ENCODE results near the gene HOXB8. TPM values are rescaled to one million over a fixed set of nuclear protein-coding genes. Genes with fewer than 3 reads are reported as not detected.

The HOXB8 gene
- total and polyA plus RNA-seq, 2 donors (not counting 1 experiment from before 2014, with no cell fraction given): 0.33 to 2.0 TPM

DNA sequence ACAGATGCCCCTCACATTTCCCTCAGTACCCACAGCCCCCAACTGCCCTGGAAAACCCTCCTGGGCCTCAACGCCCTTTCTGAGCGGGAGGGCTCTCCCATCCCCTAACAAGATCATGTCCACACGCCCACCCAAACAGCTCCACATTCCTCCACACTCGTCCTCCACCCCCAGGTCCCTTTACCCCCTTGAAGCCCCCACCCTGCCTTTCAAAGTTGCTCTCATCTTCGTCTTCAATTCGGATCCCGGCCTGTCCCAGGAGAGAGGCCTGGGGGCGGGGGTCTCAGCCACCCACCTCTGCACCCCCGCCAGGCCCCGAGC, 51.3 kb downstream of the HOXB8 start:
- Histone ChIP-seq H2AFZ (ENCODE audit: low read length) (no peak overlapping the region), H3K9me3 (ENCODE audit: control insufficient read depth, insufficient read depth, low read depth, low read length) (no peaks in the 10 kb centered on the region), H4K20me1 (ENCODE audit: control insufficient read depth, extremely low read depth, insufficient read depth, low read length) (no peaks in the 10 kb centered on the region), H3K9ac (ENCODE audit: insufficient read depth, low read length) (peak overlapping the region; percentile 40), H3K4me3 (replicated peaks in 1 of 4; ENCODE audit: control extremely low read depth in 1 of 4, insufficient read depth in 1 of 4, low read depth in 3 of 4, low read length in 4 of 4) (peak overlapping the region; percentile 42 to 98 (median 56)), H3K4me1 (ENCODE audit: control insufficient read depth, extremely low read depth, insufficient read depth, low read length) (peaks cover 56% of the 10 kb centered on the region), H3K79me2 (ENCODE audit: control insufficient read depth, insufficient read depth, low read length) (peaks cover 99% of the 10 kb centered on the region), H3K4me2 (ENCODE audit: extremely low read depth, insufficient read depth, low read length) (peak overlapping the region; percentile 60), H3K27me3 (ENCODE audit: control insufficient read depth, insufficient read depth, low read length) (no peaks in the 10 kb centered on the region), H3K36me3 (ENCODE audit: control insufficient read depth, insufficient read depth, low read length) (peaks cover 15% of the 10 kb centered on the region), H3K27ac (ENCODE audit: insufficient read depth, low read length) (peak overlapping the region; percentile 1)
- DNase-seq (ENCODE audit: low read depth in 2 of 2): no peak
- no peak for TF ChIP-seq EZH2 (IDR thresholded peaks at IDR 0.05; ENCODE audit: low read length, missing control alignments)
- TF ChIP-seq, protein P1, sequence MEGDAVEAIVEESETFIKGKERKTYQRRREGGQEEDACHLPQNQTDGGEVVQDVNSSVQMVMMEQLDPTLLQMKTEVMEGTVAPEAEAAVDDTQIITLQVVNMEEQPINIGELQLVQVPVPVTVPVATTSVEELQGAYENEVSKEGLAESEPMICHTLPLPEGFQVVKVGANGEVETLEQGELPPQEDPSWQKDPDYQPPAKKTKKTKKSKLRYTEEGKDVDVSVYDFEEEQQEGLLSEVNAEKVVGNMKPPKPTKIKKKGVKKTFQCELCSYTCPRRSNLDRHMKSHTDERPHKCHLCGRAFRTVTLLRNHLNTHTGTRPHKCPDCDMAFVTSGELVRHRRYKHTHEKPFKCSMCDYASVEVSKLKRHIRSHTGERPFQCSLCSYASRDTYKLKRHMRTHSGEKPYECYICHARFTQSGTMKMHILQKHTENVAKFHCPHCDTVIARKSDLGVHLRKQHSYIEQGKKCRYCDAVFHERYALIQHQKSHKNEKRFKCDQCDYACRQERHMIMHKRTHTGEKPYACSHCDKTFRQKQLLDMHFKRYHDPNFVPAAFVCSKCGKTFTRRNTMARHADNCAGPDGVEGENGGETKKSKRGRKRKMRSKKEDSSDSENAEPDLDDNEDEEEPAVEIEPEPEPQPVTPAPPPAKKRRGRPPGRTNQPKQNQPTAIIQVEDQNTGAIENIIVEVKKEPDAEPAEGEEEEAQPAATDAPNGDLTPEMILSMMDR (conservative IDR thresholded peaks at IDR 0.05 in 1 of 2, IDR thresholded peaks at IDR 0.05 in 1 of 2; ENCODE audit: low read depth in 1 of 2, low read length in 2 of 2): no peak

DNA sequence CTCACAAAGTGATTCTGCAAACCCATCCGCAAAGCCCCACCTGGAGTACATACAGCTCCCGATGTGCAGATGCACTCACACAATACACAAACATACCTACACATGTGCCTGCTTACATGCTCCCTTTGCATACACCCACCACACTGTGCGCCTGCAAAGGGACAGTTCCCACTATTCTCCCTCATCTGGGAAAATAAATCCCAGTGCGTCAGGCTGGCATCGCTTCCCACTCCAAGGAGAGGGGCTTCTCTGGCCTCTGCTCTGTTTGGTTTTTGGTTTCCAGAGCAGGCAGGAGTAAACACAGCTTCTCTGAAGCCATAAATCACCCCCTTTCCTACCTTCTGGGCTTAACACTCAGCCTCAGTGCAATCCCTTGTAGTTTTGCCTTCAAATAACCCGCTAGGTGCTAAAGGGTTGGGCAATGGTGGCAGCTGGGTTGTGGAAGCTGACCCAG, 51.7 kb downstream of the HOXB8 start:
- H3K27me3 ChIP-seq (ENCODE audit: control insufficient read depth, insufficient read depth, low read length): no peaks in the 10 kb centered on the region
- no peaks in the 10 kb centered on the region for H4K20me1 ChIP-seq (ENCODE audit: control insufficient read depth, extremely low read depth, insufficient read depth, low read length)
- H3K79me2 ChIP-seq (ENCODE audit: control insufficient read depth, insufficient read depth, low read length): peaks cover 99% of the 10 kb centered on the region
- no peak for TF ChIP-seq EZH2 (IDR thresholded peaks at IDR 0.05; ENCODE audit: low read length, missing control alignments)
- TF ChIP-seq, protein P1 (conservative IDR thresholded peaks at IDR 0.05 in 1 of 2, IDR thresholded peaks at IDR 0.05 in 1 of 2; ENCODE audit: low read depth in 1 of 2, low read length in 2 of 2): no peak
- no peak overlapping the region for H3K9ac ChIP-seq (ENCODE audit: insufficient read depth, low read length)
- peak; percentile 49 to 75 for DNase-seq (ENCODE audit: low read depth in 2 of 2)
- peak overlapping the region; percentile 60 for H3K4me2 ChIP-seq (ENCODE audit: extremely low read depth, insufficient read depth, low read length)
- peak overlapping the region; percentile 42 to 98 (median 56) for H3K4me3 ChIP-seq (replicated peaks in 1 of 4; ENCODE audit: control extremely low read depth in 1 of 4, insufficient read depth in 1 of 4, low read depth in 3 of 4, low read length in 4 of 4)
- H3K9me3 ChIP-seq (ENCODE audit: control insufficient read depth, insufficient read depth, low read depth, low read length): no peaks in the 10 kb centered on the region
- H2AFZ ChIP-seq (ENCODE audit: low read length): no peak overlapping the region
- H3K27ac ChIP-seq (ENCODE audit: insufficient read depth, low read length): peak overlapping the region; percentile 1
- H3K36me3 ChIP-seq (ENCODE audit: control insufficient read depth, insufficient read depth, low read length): peaks cover 15% of the 10 kb centered on the region
- peaks cover 60% of the 10 kb centered on the region for H3K4me1 ChIP-seq (ENCODE audit: control insufficient read depth, extremely low read depth, insufficient read depth, low read length)

DNA sequence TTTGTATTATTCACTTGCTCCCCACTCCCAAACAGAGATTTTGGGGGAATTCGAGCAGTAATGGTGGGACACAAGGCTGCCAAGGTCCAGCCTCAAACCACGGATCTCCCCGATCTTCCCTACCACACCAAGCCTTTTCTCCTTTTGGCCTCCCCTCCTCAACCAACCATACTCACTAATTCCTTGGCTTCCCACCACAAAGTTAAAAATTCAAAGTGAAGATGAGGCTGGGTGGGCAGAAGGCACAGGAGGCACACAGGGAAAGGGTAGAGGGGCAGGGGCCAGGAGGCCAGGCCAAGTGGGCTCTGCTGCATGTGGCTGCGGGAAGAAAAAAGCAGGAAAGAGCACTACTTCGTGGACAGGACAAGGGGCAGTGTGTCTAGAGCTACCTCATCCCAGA, 52.2 kb downstream of the HOXB8 start:
- H3K9me3 ChIP-seq (ENCODE audit: control insufficient read depth, insufficient read depth, low read depth, low read length): no peaks in the 10 kb centered on the region
- no peak for DNase-seq (ENCODE audit: low read depth in 2 of 2)
- peaks cover 63% of the 10 kb centered on the region for H3K4me1 ChIP-seq (ENCODE audit: control insufficient read depth, extremely low read depth, insufficient read depth, low read length)
- no peak overlapping the region for H2AFZ ChIP-seq (ENCODE audit: low read length)
- peaks cover 16% of the 10 kb centered on the region for H3K36me3 ChIP-seq (ENCODE audit: control insufficient read depth, insufficient read depth, low read length)
- peak overlapping the region; percentile 1 for H3K27ac ChIP-seq (ENCODE audit: insufficient read depth, low read length)
- H3K79me2 ChIP-seq (ENCODE audit: control insufficient read depth, insufficient read depth, low read length): peaks cover 99% of the 10 kb centered on the region
- H3K4me2 ChIP-seq (ENCODE audit: extremely low read depth, insufficient read depth, low read length): peak overlapping the region; percentile 60
- H3K4me3 ChIP-seq (replicated peaks in 1 of 4; ENCODE audit: control extremely low read depth in 1 of 4, insufficient read depth in 1 of 4, low read depth in 3 of 4, low read length in 4 of 4): peak overlapping the region; percentile 42 to 98 (median 56)
- no peaks in the 10 kb centered on the region for H4K20me1 ChIP-seq (ENCODE audit: control insufficient read depth, extremely low read depth, insufficient read depth, low read length)
- H3K9ac ChIP-seq (ENCODE audit: insufficient read depth, low read length): no peak overlapping the region
- TF ChIP-seq EZH2 (IDR thresholded peaks at IDR 0.05; ENCODE audit: low read length, missing control alignments): no peak
- TF ChIP-seq, protein P1 (conservative IDR thresholded peaks at IDR 0.05 in 1 of 2, IDR thresholded peaks at IDR 0.05 in 1 of 2; ENCODE audit: low read depth in 1 of 2, low read length in 2 of 2): no peak
- H3K27me3 ChIP-seq (ENCODE audit: control insufficient read depth, insufficient read depth, low read length): no peaks in the 10 kb centered on the region

Other genes with a start within 250 kb of the HOXB8 start
- gene SKAP1, start 185.1 kb downstream of the HOXB8 start, total RNA-seq: not detected in 2 replicates
- gene SKAP1, start 185.1 kb downstream of the HOXB8 start, polyA plus RNA-seq: not detected in 2 replicates
- not detected in 2 replicates for gene HOXB1, start 84.3 kb downstream of the HOXB8 start, total RNA-seq
- gene HOXB1, start 84.3 kb downstream of the HOXB8 start, polyA plus RNA-seq: not detected in 2 replicates
- gene HOXB2, start 70.2 kb downstream of the HOXB8 start, total RNA-seq: 9.2 and 12.2 TPM in 2 replicates
- 12.3 and 15.9 TPM in 2 replicates for gene HOXB2, start 70.2 kb downstream of the HOXB8 start, polyA plus RNA-seq
- 6.2 and 8.9 TPM in 2 replicates for gene HOXB4, start 36.9 kb downstream of the HOXB8 start, total RNA-seq
- gene HOXB4, start 36.9 kb downstream of the HOXB8 start, polyA plus RNA-seq: 3.4 and 3.8 TPM in 2 replicates
- gene HOXB3, start 25.1 kb downstream of the HOXB8 start, total RNA-seq: 15.7 and 28.6 TPM in 2 replicates
- 15.7 and 19.5 TPM in 2 replicates for gene HOXB3, start 25.1 kb downstream of the HOXB8 start, polyA plus RNA-seq
- 1.0 and 2.1 TPM in 2 replicates for gene HOXB5, start 21.5 kb downstream of the HOXB8 start, total RNA-seq
- gene HOXB5, start 21.5 kb downstream of the HOXB8 start, polyA plus RNA-seq: 9.4 and 17.2 TPM in 2 replicates
- 10.5 and 16.2 TPM in 2 replicates for gene HOXB6, start 10.3 kb downstream of the HOXB8 start, total RNA-seq
- 28.9 and 42.1 TPM in 2 replicates for gene HOXB6, start 10.3 kb downstream of the HOXB8 start, polyA plus RNA-seq
- gene HOXB7, start 4.3 kb downstream of the HOXB8 start, total RNA-seq: 6.4 and 7.4 TPM in 2 replicates
- 11.8 and 12.7 TPM in 2 replicates for gene HOXB7, start 4.3 kb downstream of the HOXB8 start, polyA plus RNA-seq
- gene HOXB9, start 11.1 kb upstream of the HOXB8 start, total RNA-seq: not detected in 2 replicates
- 0.06 TPM in 1 of 2 replicates, not detected in the other for gene HOXB9, start 11.1 kb upstream of the HOXB8 start, polyA plus RNA-seq
- not detected in 2 replicates for gene PRAC1, start 107.2 kb upstream of the HOXB8 start, total RNA-seq
- not detected in 2 replicates for gene PRAC1, start 107.2 kb upstream of the HOXB8 start, polyA plus RNA-seq
- not detected in 2 replicates for gene PRAC2, start 107.9 kb upstream of the HOXB8 start, total RNA-seq
- not detected in 2 replicates for gene PRAC2, start 107.9 kb upstream of the HOXB8 start, polyA plus RNA-seq
- gene HOXB13, start 113.5 kb upstream of the HOXB8 start, total RNA-seq: not detected in 2 replicates
- not detected in 2 replicates for gene HOXB13, start 113.5 kb upstream of the HOXB8 start, polyA plus RNA-seq
- under 0.01 and 0.17 TPM in 2 replicates for gene TTLL6, start 201.9 kb upstream of the HOXB8 start, total RNA-seq
- not detected in 2 replicates for gene TTLL6, start 201.9 kb upstream of the HOXB8 start, polyA plus RNA-seq
- gene CALCOCO2, start 215.7 kb upstream of the HOXB8 start, total RNA-seq: 50.1 and 65.1 TPM in 2 replicates
- gene CALCOCO2, start 215.7 kb upstream of the HOXB8 start, polyA plus RNA-seq: 85.2 and 164 TPM in 2 replicates

All from fibroblast of lung (primary cell).